ENCODE results near the gene TEX2.
"Not testable (repeated sequence)": the region's sequence is repeated elsewhere in the genome, so short reads cannot be mapped to it uniquely, and the experiment has no call there.

The TEX2 gene

GRCh38 chr17:64178011-64178825, 84.8 kb downstream of the TEX2 start:
- no peak for DNase-seq

GRCh38 chr17:64177311-64178010, 85.6 kb downstream of the TEX2 start:
- DNase-seq = no peak

- DNase-seq = no peak
Measured at GRCh38 chr17:64176556-64176955, 86.5 kb downstream of the TEX2 start.

- DNase-seq = no peak
Measured at GRCh38 chr17:64174686-64175456, 88.2 kb downstream of the TEX2 start.

GRCh38 chr17:64173646-64174045, 89.4 kb downstream of the TEX2 start:
- no peak for DNase-seq

- DNase-seq = no peak
Measured at GRCh38 chr17:64172510-64172909, 90.5 kb downstream of the TEX2 start.

- DNase-seq = no peak
Measured at GRCh38 chr17:64171041-64171440, 92.0 kb downstream of the TEX2 start.

GRCh38 chr17:64170286-64170685, 92.8 kb downstream of the TEX2 start:
- DNase-seq = no peak

GRCh38 chr17:64167666-64168065, 95.4 kb downstream of the TEX2 start:
- not testable (repeated sequence) for DNase-seq

GRCh38 chr17:64166876-64167275, 96.2 kb downstream of the TEX2 start:
- peak in 1 of 2 experiments; percentile 6 for DNase-seq

- no peak for DNase-seq
Measured at GRCh38 chr17:64165347-64165746, 97.7 kb downstream of the TEX2 start.

- DNase-seq = no peak
Measured at GRCh38 chr17:64164596-64165285, 98.3 kb downstream of the TEX2 start.

- no peak for DNase-seq
Measured at GRCh38 chr17:64163468-64163867, 99.6 kb downstream of the TEX2 start.

- no peak for DNase-seq
Measured at GRCh38 chr17:64162554-64162953, 100.5 kb downstream of the TEX2 start.

- no peak for DNase-seq
Measured at GRCh38 chr17:64161380-64162176, 101.5 kb downstream of the TEX2 start.

- no peak for DNase-seq
Measured at GRCh38 chr17:64160378-64160777, 102.7 kb downstream of the TEX2 start.

- DNase-seq = no peak
Measured at GRCh38 chr17:64158831-64159590, 104.0 kb downstream of the TEX2 start.

- DNase-seq = no peak
Measured at GRCh38 chr17:64158406-64158805, 104.7 kb downstream of the TEX2 start.

- DNase-seq = no peak
Measured at GRCh38 chr17:64157669-64158180, 105.3 kb downstream of the TEX2 start.

- DNase-seq = no peak
Measured at GRCh38 chr17:64156670-64157069, 106.4 kb downstream of the TEX2 start.

All from activated T-cell treated with anti-CD3 and anti-CD28 coated beads, Interleukin-2, amount 50 U/mL, for 48 hours (primary cell).